Occipital lobe (tissue), 2 donors: Measurements from ENCODE around the gene GJB6. TPM values are rescaled to one million over a fixed set of nuclear protein-coding genes. Genes with fewer than 3 reads are reported as not detected.

ENCODE experiments used
- DNase-seq: peaks from one replicate; lab custom pipeline; 2025; lab: John Stamatoyannopoulos, UW
- total RNA-seq: library from RNA; depleted of rRNA; stranded (reverse); fragments of >200 nt; gene quantifications from one replicate; pipeline ENCODE4 v1.2.3, GENCODE V29; 2014

The GJB6 gene
- total RNA-seq, 1 donor from 2014 or later = 8.3 TPM

GRCh38 chr13:20188667-20189553, 43.2 kb downstream of the GJB6 start:
- no peak for DNase-seq

GRCh38 chr13:20186771-20187170, 45.3 kb downstream of the GJB6 start:
- DNase-seq = no peak

DNA sequence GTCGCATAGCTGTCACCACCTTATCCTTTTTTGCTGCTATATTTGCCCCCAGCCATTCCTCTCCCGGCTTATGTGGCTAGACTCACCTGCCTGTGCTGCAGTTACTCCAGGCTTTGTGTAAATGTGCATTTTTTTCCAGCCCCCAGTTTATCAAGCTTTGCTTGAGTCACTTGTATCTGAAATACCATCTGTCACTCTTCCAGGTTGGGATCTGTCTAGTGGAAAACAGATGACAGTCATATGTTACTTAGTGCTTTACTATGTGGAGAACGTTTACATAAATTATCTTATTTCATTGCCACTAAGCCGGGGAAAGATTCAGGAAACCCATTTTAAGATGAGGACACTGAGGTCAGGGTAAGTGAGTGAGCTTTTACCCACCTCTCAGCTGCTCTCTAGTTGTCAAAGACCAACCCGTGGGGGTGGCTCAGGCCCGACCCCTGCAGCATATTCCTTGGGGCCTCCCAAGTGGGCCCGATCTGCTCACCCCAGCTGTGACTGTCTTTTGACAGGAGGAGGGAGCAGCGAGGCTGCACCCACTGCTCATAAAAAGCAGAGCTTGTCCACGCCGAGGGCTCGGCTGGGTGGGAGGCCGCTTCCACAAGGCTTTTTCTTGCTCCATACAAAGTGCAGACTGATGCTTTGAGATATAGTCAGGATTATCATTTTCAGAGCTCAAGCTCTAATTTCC, 46.6 kb downstream of the GJB6 start:
- DNase-seq = no peak

DNA sequence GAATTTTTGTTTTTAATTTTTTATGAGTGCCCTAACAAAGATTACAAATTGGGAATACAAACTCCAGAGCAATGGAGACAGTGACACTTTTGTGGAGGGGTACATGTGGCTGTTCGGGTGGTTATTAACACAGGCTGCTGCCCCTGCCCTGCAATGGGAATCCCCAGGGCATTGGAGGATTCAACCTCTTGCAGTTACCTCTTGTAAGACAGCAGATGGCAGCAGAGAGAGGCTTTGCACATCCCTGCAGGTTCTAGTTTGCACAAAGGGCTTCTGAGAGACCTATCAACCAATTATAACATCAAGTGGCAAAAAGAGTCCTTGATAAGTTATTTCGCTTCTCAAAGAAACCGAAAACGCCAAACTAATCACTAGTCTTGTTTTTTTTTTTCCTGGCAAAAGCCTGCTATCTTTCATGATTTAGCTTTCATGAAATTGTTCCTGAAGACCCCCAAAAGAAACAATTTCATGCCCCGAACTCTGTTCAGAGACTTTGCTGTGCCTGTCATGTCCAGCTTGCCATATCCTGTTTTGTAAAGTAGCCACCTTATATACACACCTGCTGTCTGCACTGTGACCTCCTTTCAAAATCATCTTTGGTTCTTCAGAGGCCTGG, 49.8 kb downstream of the GJB6 start:
- DNase-seq = peak; percentile 25

- no peak for DNase-seq
Observed at GRCh38 chr13:20181188-20181587, 50.9 kb downstream of the GJB6 start.

DNA sequence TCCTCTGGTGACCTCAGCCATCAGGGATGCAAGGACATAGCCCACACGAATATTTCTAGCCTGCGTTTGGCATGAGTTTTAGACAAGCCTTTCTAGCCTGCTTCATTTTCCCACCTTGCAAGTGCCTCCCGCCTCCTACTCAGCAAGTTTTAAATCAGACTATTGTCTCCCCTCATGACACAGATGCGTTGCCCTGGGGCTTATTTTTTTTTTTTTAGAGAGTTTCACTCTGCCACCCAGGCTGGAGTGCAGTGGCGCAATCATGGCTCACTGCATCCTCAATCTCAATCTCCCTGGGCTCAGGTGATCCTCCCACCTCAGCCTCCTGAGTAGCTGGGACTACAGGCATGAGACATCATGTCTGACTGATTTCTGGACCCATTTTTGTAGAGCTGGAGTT, 54.0 kb downstream of the GJB6 start:
- DNase-seq = no peak

DNA sequence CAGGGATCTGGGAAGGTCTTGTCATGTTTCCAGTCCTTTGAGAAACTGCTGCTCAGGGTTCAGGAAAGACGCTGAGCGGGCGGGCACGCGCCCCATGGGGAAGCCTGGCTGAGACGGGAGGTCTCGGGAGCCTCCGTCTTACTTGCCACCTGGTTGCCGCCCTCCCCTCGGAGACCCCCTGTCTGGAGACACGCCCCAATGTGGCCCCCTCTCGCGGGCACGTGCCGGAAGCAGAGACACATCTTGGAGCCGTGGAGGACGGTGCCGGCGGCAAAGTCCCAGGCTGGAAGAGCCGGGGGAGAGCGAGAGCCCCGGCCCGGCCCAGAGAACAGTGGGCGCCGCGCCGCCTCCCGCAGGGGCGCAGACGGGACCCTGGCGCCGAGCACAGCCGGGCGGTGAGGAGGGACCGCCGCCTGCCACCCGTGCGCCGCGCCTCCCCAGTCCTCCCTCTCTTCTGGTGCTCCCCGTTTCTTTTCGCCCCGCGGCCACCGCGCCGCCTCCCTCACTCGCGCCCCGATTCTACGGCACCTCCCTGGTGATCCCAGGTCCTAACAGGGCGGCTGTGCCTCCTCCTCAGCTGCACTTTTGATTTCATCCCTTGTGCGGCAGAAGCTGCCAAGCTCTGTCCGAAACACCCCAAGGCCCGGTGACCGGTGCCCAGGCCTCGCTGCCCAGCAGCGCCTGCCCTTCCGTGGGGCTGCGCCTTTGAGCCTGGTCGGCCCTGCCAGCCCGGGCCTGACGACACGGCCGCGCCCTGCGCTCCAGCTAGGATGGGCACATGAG, 54.9 kb downstream of the GJB6 start:
- no peak for DNase-seq

DNA sequence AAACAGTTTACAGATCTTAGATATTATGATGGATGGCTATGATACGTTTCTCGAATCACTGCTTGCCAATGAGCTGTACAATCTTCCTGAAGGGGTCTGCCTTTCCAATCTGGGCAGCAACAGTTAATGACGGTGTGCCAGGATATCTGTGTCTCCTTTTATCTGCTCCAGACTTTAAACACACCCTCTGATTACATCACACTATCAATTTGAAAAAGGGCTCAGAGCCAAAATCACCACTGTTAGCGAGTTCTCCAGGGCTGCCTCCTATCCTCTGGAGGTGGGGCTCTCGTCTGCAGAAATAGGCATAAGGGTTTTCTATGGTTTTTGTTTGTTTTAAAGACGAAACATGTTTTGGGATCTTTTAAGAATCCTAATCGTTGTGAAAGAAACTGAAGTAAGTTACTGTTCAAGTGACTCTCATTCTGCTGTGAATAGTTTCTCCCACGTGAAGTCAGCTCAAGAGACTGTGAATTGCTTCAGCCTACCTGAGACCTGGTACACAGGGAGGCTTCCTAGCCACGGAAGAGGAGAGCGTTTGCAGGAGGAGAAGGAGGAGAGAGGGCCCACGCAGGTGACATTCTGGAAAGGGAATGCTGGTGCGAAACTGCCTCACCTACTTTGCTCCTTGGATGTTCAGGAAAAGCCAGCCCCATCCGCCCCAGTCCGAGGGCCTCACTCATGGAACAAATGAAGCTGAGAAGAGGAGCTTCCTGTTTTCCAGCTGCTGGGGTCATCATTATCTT, 56.0 kb downstream of the GJB6 start:
- no peak for DNase-seq

DNA sequence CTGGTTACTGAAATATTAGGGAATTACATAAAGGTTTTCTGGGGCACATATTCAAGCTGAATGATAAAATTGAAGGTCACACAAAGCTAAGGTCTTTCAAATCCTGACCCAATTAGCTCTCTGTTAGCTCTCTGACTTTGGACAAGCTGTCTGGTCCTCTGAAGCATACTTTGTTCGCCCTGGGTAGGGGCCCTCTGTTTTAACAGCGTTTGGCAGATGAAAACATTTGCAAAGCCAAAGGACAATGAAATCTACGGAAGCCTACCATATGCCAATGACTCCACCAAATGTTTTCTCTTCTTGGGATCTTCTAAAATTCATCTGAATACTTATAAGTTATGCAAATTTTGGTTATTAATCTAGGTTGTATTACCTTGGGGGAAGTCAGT, 56.7 kb downstream of the GJB6 start:
- no peak for DNase-seq

- DNase-seq = peak; percentile 3
Observed at GRCh38 chr13:20174656-20175405, 57.3 kb downstream of the GJB6 start.

GRCh38 chr13:20173116-20173746, 58.9 kb downstream of the GJB6 start:
- no peak for DNase-seq

Other genes starting within 250 kb of the GJB6 start
- 0.16 TPM for gene GJA3, start 71.3 kb downstream of the GJB6 start, total RNA-seq
- 3.1 TPM for gene GJB2, start 39.4 kb downstream of the GJB6 start, total RNA-seq